Measurements from ENCODE around the gene HSPA8. TPM values are rescaled to one million over a fixed set of nuclear protein-coding genes. Genes with fewer than 3 reads are reported as not detected.

The HSPA8 gene
- total RNA-seq, 2 donors from 2014 or later, result 1,572 to 1,940 TPM

DNA sequence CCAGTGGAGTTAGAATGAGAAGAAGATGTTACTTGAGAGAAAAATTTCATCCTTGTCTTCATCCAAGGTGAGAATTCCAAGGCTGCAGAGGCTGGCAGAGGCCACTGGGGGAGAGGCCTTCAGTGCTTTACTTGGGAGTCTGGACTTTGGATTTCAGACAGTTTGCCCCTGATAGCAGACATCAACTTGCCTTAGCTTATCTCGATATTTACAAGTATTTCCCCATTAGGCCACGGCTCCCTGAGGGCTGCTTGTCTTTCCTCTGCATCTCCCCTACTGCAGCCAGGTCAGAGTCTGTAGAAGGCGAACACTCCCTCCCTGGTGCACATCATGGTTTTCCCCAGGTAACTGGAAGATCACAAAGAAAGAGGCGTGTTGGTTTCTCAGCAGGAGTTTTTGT is 50.4 kb downstream of the HSPA8 start:
- Mint-ChIP-seq H3K27me3 (ENCODE audit: insufficient read depth) (peaks cover 1% of the 10 kb centered on the region), H3K4me1 (peaks cover 29% of the 10 kb centered on the region), H3K36me3 (ENCODE audit: low read depth) (no peaks in the 10 kb centered on the region), H3K27ac (peak overlapping the region; percentile 20), H3K9me3 (no peaks in the 10 kb centered on the region), H3K4me3 (no peak overlapping the region)
- 81 to 85% methylated on average over 4 of the region's 4 CpGs for WGBS, 2 experiments (ENCODE audit: insufficient coverage in 1 of 2, insufficient read length in 1 of 2)
- Histone ChIP-seq H3K27me3 (ENCODE audit: control insufficient read depth, insufficient read depth, low read length, poor library complexity, severe bottlenecking) (no peaks in the 10 kb centered on the region), H3K36me3 (ENCODE audit: control insufficient read depth, insufficient read depth, low read length) (no peaks in the 10 kb centered on the region), H3K27ac (ENCODE audit: low read depth, low read length) (no peak overlapping the region), H3K9me3 (ENCODE audit: control insufficient read depth, low read length) (no peaks in the 10 kb centered on the region), H3K4me1 (ENCODE audit: control insufficient read depth, insufficient read depth, low read length) (no peaks in the 10 kb centered on the region), H3K4me3 (ENCODE audit: low read length) (no peak overlapping the region), H3K9ac (ENCODE audit: extremely low read depth, low read length, poor library complexity, severe bottlenecking) (no peak overlapping the region)
- TF ChIP-seq, protein P1, sequence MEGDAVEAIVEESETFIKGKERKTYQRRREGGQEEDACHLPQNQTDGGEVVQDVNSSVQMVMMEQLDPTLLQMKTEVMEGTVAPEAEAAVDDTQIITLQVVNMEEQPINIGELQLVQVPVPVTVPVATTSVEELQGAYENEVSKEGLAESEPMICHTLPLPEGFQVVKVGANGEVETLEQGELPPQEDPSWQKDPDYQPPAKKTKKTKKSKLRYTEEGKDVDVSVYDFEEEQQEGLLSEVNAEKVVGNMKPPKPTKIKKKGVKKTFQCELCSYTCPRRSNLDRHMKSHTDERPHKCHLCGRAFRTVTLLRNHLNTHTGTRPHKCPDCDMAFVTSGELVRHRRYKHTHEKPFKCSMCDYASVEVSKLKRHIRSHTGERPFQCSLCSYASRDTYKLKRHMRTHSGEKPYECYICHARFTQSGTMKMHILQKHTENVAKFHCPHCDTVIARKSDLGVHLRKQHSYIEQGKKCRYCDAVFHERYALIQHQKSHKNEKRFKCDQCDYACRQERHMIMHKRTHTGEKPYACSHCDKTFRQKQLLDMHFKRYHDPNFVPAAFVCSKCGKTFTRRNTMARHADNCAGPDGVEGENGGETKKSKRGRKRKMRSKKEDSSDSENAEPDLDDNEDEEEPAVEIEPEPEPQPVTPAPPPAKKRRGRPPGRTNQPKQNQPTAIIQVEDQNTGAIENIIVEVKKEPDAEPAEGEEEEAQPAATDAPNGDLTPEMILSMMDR (conservative IDR thresholded peaks at IDR 0.05), result peak; percentile 62
- peak; percentile 65 for DNase-seq

Other genes with a start within 250 kb of the HSPA8 start
- not detected for gene CRTAM, start 223.6 kb downstream of the HSPA8 start, total RNA-seq
- gene JHY, start 179.4 kb downstream of the HSPA8 start, total RNA-seq, result 1 to 10 TPM; 2.1 to 4.8 TPM
- not detected for gene BSX, start 80.3 kb downstream of the HSPA8 start, total RNA-seq
- gene CLMP, start 133.1 kb upstream of the HSPA8 start, total RNA-seq, result 10 to 100 TPM; 86.5 to 94.4 TPM

Data from endodermal cell (in vitro differentiated cells).